Loucy (cell line): ENCODE results near the gene PRKX.

Source experiments
- H2AFZ ChIP-seq: fragments of 200-600 bp; sonication (generic); 2 replicates; pipeline ENCODE4 v1.6.0; 2016; ENCODE audit warnings: antibody characterized with exemption, mild to moderate bottlenecking, low read length, moderate library complexity
- H3F3A ChIP-seq: fragments of 200-600 bp; 2 replicates; pipeline ENCODE4 v1.6.0; 2016; ENCODE audit warnings: antibody characterized with exemption, low read depth, mild to moderate bottlenecking
- H3K27me3 ChIP-seq: fragments of 200-600 bp; sonication (generic); 2 replicates; pipeline ENCODE4 v1.6.1; 2014; ENCODE audit warnings: low read length, mild to moderate bottlenecking; ENCODE audit not compliant: insufficient read depth, poor library complexity, severe bottlenecking
- H3K36me3 ChIP-seq: fragments of 200-600 bp; sonication (generic); 2 replicates; pipeline ENCODE4 v1.6.1; 2016; ENCODE audit warnings: low read length; ENCODE audit not compliant: insufficient read depth
- H3K4me1 ChIP-seq: fragments of 200-600 bp; sonication (generic); 2 replicates; pipeline ENCODE4 v1.5.1; 2014; ENCODE audit warnings: low read length, mild to moderate bottlenecking; ENCODE audit not compliant: insufficient read depth, poor library complexity, severe bottlenecking
- H3K4me2 ChIP-seq: fragments of 200-600 bp; sonication (generic); 2 replicates; pipeline ENCODE4 v1.6.0; 2014; ENCODE audit warnings: antibody characterized with exemption, low read length, low read depth, mild to moderate bottlenecking; ENCODE audit not compliant: poor library complexity, severe bottlenecking
- H3K4me3 ChIP-seq: fragments of 200-600 bp; sonication (generic); 2 replicates; pipeline ENCODE4 v1.5.1; 2014; ENCODE audit warnings: low read length, mild to moderate bottlenecking, mixed read lengths; ENCODE audit not compliant: poor library complexity, severe bottlenecking
- H3K79me2 ChIP-seq: fragments of 200-600 bp; sonication (generic); 2 replicates; pipeline ENCODE4 v1.6.1; 2014; ENCODE audit warnings: low read length; ENCODE audit not compliant: insufficient read depth
- H3K9ac ChIP-seq: fragments of 200-600 bp; sonication (generic); 2 replicates; pipeline ENCODE4 v1.6.0; 2014; ENCODE audit warnings: mild to moderate bottlenecking, low read depth, low read length, moderate library complexity; ENCODE audit not compliant: poor library complexity, severe bottlenecking
- H3K9me2 ChIP-seq: fragments of 200-600 bp; sonication (generic); replicated peaks from 2 replicates; pipeline ENCODE4 v1.6.1; 2016; ENCODE audit warnings: low read depth, low read length, mixed read lengths
- H3K9me3 ChIP-seq: fragments of 200-600 bp; sonication (generic); 2 replicates; pipeline ENCODE4 v1.6.1; 2014; ENCODE audit warnings: mild to moderate bottlenecking, antibody characterized with exemption, low read length, low read depth; ENCODE audit not compliant: insufficient read depth
- H4K20me1 ChIP-seq: fragments of 200-600 bp; sonication (generic); 2 replicates; pipeline ENCODE4 v1.6.0; 2014; ENCODE audit warnings: antibody characterized with exemption, low read length, mild to moderate bottlenecking; ENCODE audit not compliant: insufficient read depth, poor library complexity, severe bottlenecking
- CTCF ChIP-seq: fragments of 200-600 bp; sonication (generic); conservative IDR thresholded peaks from 2 replicates; pipeline ENCODE4 v1.5.1; 2014; ENCODE audit warnings: mild to moderate bottlenecking, antibody characterized with exemption, low read length
- EZH2phosphoT487 ChIP-seq: fragments of 200-600 bp; IDR thresholded peaks from 2 replicates; pipeline ENCODE4 v1.6.1; 2018; ENCODE audit warnings: antibody characterized with exemption, mild to moderate bottlenecking, moderate library complexity, borderline replicate concordance

The PRKX gene

GRCh38 chrX:3659761-3660160 lies 53.7 kb downstream of the PRKX start:
- Histone ChIP-seq H3K9me3 (no peaks in the 10 kb centered on the region), H3K9ac (no peak overlapping the region), H3K9me2 (no peaks in the 10 kb centered on the region), H3K79me2 (no peaks in the 10 kb centered on the region), H3F3A (no peaks in the 10 kb centered on the region), H3K4me3 (no peak overlapping the region), H4K20me1 (no peaks in the 10 kb centered on the region), H3K4me1 (no peaks in the 10 kb centered on the region), H3K36me3 (peaks cover 14% of the 10 kb centered on the region; the same call in 1 of the 2 replicates), H3K4me2 (no peak overlapping the region), H3K27me3 (no peaks in the 10 kb centered on the region), H2AFZ (no peak overlapping the region)
- TF ChIP-seq CTCF (no peak), EZH2phosphoT487 (no peak)

DNA sequence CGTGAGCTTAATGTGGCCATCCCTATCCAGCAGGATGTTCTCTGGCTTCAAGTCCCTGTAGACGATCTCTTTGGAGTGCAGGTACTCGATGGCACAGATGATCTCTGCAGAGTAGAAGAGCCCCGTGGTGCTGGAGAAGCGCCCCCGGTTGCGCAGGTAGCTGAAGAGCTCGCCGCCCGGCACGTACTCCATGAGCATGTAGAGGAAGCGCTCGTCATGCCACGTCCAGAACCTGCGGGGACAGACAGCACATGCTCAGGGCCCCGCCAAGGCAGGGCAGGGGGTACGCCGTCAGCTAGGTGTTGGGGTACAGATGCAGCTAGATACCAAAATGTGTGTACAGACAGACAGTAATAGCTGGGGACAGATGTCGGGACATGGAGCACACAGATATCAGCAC lies 58.3 kb downstream of the PRKX start:
- TF ChIP-seq CTCF (no peak), EZH2phosphoT487 (no peak)
- H2AFZ ChIP-seq, result no peak overlapping the region
- no peaks in the 10 kb centered on the region for H4K20me1 ChIP-seq
- no peaks in the 10 kb centered on the region for H3K27me3 ChIP-seq
- peaks cover 26% of the 10 kb centered on the region; the same call in 1 of the 2 replicates for H3K36me3 ChIP-seq
- no peak overlapping the region for H3K4me2 ChIP-seq
- no peaks in the 10 kb centered on the region for H3F3A ChIP-seq
- no peaks in the 10 kb centered on the region for H3K79me2 ChIP-seq
- no peak overlapping the region for H3K4me3 ChIP-seq
- H3K4me1 ChIP-seq, result no peaks in the 10 kb centered on the region
- H3K9ac ChIP-seq, result no peak overlapping the region
- H3K9me3 ChIP-seq, result no peaks in the 10 kb centered on the region
- no peaks in the 10 kb centered on the region for H3K9me2 ChIP-seq

GRCh38 chrX:3653111-3653510 lies 60.3 kb downstream of the PRKX start:
- Histone ChIP-seq H3K27me3 (no peaks in the 10 kb centered on the region), H2AFZ (no peak overlapping the region), H3F3A (no peaks in the 10 kb centered on the region), H3K9ac (no peak overlapping the region), H3K79me2 (no peaks in the 10 kb centered on the region), H3K4me2 (no peak overlapping the region), H3K9me3 (no peaks in the 10 kb centered on the region), H3K4me1 (no peaks in the 10 kb centered on the region), H3K9me2 (no peaks in the 10 kb centered on the region), H3K36me3 (peaks cover 26% of the 10 kb centered on the region; the same call in 1 of the 2 replicates), H4K20me1 (no peaks in the 10 kb centered on the region), H3K4me3 (no peak overlapping the region)
- TF ChIP-seq EZH2phosphoT487, result no peak
- TF ChIP-seq CTCF, result no peak
